GM18517 (cell line): Measurements from ENCODE around the gene MBTPS2.
"Not testable (repeated sequence)": the region's sequence is repeated elsewhere in the genome, so short reads cannot be mapped to it uniquely, and the experiment has no call there.

Experiments
- ATAC-seq: cut with Tn5 transposase; IDR thresholded peaks from one replicate; pipeline ENCODE4 v1.9.1; 2021; ENCODE audit warnings: mild to moderate bottlenecking, moderate library complexity; ENCODE audit not compliant: unreplicated experiment

MBTPS2 gene

DNA sequence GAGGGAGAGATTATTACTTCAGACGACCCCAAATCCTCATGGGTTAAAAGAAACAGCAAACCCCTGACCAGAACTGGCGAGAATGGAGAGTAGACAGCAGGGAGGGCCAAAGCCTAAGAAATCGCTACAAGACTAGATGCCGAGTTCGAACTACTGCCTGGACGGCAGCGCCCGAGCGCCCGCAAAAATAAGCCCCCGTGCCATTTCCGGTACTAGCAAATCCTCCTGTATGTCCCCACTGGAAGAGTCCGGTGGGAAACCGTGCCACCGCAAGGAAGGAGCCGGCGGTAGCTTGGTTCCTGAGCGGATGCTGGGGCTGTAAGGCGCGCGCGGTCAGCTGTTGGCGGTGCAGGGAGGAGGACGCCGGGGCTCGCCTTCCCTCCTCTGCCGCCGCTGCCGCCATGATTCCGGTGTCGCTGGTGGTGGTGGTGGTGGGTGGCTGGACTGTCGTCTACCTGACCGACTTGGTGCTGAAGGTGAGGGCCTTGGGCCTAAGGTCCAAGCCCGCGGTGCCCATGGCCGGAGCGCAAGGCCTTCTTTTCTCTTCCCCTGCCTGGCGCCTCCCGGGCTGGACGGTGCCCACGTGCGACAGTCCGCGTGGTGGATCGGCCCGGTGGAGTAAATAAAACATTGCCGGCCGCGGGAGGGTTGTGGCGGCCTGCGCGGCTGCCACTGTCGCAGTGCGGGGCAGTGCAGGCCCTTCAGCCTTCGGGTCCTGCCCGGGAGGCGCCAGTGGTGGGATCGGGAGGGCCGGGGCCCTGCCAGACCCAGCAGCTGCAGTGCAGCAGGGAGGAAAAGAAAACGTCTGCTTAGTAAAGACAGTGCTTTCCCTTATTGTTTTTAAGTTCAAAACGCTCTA lies at the start of gene MBTPS2:
Gene MBTPS2, plus strand, starts transcription at position 284 of the 859 bp plus-strand sequence. Its CDS starts 118 bp downstream, at position 402.
- ATAC-seq = peak; percentile 78

DNA sequence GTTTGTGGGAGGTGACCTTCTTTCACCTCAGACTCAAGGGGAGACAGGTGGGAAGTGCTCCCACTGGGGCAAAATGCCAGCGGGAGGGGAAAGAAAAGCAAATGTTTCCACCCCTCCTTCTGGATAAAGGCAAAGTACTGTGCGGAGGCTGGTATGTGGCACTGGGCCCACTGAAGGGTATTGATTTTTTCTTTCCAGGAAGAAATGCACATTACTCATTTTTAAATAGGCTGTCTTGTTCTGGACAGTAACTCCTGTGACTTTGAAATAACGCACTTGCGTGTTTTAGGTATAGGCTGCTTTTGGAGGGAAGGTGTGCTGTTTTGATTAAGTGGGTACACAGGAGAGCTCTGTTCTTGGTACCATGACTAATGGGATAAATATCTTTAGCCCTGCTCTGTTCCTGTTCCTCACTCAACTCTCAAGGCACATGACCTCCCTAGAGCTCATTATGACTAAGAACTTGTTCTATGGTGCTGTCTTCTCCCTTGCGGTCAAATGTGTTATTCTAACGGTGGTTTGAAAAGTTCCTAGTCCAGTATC lies 40.7 kb upstream of the MBTPS2 start:
- peak; percentile 84 for ATAC-seq

DNA sequence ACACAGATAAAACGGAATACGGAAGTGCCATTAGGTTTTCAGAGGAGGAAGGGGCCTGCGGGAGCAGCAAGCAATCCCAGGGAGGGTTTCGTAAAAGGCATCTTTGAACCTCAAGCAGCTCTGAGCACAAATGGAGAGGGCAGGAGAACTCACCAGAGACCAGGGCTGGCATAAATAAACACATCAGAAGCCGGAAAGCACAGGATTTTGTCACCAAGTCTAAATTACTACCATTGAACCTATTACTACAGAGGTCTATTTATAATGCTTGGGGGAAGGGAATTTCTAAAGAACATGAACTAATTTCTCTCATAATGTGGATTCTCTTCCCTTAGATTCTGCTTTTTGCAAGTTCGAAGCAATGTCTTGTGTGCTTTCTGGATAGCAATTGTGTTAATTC lies 39.6 kb upstream of the MBTPS2 start:
- ATAC-seq = no peak

DNA sequence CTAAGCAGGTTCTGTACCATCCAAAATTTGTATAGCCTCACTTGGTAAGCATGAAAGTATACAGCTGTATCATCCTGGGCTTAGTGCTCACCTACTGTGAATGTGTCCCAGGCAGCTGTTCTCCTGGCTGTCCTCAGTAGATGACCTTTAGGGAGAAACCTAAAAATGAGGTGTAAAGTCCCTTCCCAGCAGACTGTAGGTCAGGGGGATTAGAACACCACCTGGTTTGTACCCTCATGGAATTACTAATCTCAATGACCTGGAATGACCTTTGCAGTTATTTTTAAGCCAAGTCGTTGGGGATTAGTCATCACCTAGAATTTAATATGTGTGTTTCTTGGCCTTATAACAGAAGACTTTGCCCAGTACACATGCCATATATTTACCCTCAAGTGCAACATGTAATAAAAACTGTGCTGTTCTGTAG lies 39.1 kb upstream of the MBTPS2 start:
- no peak for ATAC-seq

DNA sequence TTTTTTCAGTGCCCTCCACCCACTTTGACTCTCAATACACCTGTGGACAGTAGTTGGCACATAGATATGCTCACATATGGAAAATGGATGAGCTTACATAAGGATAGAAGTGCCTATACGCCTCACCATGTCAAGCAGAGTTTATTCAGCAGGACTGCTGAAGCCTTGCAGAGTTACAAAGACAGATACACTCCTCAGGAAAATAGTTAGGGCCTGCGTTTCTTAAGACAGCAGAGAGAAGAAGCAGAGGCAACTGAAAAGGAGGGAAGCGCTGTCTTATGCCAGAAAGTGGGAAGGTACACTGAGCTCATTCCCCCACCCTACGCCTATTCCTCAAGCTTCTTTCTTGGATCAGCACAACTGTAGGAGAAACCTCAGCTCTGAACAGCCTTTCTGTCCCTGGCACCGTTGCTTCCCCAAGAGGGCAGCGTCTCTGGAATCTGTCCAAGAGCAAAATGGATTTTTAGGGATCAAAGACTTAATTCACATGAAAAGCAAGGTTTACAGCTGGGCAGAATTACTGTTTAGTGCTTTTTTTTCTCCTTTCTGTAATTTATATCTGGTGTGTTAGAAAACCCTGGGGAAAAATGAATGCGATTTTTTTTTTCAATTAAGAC lies 37.3 kb upstream of the MBTPS2 start:
- no peak for ATAC-seq

DNA sequence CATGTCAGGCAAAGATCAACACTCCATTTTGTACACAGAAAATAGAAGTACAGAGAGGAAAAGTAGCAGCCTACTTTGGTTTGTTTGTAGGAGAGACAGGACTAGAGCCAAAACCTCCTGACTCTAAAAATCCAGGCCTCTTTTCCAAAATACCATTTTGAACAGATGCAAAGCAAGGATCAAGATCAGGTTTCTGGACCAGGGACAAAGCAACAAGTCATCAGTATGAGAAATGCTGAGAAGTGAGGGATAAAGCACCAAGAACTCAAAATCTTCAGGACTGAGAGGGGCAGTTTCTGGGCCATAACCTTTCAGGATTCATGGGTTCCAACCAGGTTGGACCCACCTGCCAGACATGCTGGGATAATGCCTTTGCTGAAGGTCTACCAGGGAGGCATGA lies 36.6 kb upstream of the MBTPS2 start:
- no peak for ATAC-seq

DNA sequence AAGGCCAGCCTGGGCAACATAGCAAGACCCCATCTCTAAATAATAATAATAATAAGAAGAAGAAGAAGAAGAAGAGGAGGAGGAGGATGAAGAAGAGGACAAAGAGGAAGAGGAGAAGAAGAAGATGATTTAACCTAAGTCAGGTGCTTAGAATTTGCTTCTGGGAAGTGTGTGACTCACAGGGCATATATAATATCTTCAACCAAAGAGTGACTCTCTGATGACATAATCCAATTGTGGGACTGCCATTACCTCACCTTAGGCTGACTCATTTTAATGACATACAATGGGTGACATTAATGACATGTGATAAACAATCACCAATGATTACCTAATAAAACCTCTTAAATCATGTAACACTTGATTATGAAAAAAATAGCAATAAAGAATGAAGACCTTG lies 32.7 kb upstream of the MBTPS2 start:
- ATAC-seq = no peak

DNA sequence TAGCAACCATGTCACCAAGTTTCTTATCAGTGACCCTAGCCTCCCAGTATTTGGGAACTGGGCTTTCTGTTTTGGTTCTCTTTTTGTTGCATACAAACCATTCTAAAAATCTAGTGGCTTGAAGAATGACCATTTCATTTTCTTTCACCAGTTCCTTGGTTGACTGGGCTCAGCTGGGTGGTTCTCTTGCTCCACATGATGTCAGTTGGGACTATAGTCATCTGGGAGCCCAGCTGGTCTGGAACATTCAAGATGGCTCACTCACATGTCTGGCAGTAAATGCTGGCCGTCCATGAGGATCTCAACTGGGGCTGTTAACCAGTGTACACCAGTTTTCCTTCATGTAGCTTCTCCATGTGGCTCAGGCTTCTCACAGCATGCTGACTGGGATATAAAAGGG lies 27.6 kb upstream of the MBTPS2 start:
- no peak for ATAC-seq

DNA sequence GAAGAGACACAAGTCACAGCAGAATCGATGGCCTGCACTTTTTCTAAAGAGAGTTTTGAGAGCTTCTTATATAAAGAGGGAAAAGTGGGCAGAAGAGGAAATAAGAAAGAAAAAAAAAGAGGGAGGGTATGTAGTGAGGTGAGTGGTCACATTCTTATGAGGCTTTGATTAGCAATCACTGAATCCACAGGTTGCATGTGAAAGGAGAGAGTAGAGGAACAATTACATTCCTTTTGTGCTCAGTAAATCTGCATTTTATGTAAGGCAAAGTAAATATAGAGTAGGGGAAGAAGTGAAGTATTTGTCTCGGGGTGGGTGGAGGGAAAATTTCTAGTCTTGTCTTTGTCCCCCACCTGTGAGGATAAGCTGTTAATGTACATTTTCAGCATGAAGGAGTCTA lies 26.8 kb upstream of the MBTPS2 start:
- no peak for ATAC-seq

DNA sequence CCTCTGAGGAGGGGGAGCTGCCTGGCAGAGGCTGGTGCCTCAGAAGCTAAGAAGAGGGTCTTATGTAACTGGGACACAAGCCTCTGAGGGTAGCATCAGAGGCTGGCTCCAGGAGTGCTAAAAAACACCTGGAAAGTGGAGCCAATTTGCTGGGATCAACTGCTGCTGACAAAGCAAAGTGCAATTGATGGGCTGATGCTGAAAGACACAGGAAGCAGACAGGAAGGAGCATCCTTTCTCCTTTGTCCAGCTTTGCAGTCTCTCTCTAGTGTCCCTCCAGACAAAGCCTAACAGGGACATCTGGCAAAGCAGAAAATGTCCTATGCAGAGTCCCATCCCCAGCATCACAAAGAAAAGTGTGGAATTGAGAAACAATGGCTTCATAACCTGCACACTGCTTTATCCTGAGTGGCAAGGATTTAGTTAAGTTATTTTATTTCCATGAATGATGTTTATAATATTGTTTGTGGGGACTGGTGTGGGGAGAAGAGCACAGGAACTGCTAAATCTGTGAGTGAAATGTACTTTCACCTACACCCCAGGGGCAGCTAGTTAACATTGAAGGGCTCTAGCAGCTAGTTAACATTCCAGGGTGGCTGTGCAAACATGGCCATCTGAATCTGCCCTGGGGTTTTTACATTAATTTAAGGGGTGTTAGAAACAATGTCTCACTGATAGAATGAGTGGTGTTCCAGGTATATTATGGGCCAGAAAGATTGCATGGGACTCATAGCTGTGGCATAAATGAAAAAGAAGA lies 25.6 kb upstream of the MBTPS2 start:
- no peak for ATAC-seq

DNA sequence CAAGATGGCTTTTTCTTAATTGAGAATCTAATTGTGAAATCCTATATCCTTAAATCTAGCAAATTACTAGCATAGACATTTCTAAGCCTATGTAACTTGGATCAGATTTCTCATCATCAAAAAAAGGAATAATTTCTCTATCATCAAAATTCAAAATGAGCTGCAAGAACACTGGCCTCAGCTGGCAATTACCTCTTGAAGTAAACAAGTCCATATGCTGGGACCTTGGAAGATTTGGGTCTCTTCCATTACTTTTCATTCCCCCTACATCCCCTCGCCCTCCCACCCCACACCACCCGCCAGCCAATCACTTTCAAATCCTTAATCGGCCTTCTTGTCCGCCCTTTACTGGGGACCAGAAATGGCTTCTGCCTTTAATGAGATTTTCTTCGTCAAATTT lies 23.3 kb upstream of the MBTPS2 start:
- ATAC-seq = no peak

DNA sequence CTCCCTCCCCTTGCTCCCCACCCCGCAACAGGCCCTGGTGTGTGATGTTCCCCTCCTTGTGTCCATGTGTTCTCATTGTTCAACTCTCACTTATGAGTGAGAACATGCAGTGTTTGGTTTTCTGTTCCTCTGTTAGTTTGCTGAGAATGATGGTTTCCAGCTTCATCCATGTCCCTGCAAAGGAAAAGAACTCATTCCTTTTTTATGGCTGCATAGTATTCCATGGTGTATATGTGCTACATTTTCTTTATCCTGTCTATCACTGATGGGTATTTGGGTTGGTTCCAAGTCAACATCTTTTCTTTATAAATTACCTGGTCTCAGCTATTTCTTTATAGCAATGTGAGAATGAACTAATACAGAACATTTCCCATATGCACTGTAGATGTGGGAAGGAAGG lies 19.2 kb upstream of the MBTPS2 start:
- not testable (repeated sequence) for ATAC-seq

DNA sequence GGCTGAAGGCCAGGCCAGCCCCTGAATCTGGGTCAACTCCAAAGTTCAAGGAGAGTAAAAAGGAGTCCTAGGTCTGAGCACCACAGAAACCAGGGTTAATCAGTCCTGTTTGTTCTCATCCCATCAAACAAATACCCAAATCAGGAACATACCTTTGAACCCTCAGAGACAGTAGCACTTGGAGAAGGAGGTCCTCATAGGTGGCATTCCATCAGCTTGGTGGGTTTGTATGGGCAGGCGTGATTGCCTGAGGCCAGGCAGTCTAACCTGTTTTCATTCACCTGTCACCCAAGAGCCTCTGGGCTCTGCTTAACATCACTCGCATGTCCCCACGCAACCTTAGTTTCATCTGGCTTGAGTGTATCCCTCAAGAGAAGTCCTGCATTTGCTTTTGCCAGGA lies 17.5 kb upstream of the MBTPS2 start:
- ATAC-seq = no peak

DNA sequence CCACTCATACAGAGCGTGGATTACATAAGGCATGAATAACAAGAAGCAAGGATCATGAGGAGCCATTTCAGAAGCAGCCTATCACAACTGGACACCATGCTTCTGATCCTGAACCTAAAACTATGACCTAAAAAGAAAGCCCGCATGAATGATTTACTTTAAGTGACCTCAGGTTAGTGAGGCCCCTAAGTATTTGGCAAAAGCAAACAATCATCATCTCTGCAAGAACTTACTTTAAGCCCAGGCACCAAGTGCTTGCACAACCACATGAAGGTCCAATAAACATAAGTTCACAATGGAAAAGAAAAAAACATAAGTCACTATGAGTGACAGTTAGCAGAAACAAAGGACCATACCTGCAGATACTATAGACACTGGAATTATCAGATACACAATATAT lies 7.9 kb upstream of the MBTPS2 start:
- no peak for ATAC-seq

DNA sequence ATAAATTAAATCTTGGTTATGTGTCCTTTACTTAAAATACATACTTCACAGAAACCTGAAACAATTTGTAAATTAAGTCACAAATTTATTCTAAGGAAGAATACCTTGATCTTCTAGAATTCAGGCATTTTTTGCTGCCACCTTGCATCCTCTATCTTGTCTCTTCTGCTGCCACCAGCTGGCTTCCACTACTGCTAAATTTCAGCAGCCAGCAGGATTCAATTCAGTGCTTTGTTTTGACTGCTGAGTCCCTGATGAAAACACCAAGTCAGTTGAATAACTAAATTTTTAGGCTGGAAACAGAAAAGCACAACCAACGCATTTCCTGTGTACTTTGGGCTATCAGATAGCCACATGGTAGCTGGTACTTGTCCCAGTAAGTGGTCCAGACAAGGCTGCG lies 2.4 kb upstream of the MBTPS2 start:
- no peak for ATAC-seq

DNA sequence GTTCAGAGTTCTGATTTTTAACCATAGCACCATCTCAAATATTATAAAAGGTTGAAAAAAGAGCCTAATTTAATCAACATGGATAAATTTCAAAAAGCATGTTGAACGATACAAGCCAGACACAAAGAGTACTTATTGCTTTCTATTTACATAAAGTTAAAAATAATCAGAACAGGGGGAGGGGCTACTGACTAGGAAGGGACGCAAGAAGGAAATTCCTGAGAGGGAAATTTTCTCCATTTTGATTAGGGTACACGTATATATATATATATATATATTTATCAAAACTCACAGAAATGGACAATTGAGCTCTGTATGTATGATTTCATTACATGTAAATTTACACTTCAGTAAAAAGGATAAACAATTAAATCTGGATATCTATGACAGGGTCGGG lies 482 bp upstream of the MBTPS2 start:
- ATAC-seq = no peak

DNA sequence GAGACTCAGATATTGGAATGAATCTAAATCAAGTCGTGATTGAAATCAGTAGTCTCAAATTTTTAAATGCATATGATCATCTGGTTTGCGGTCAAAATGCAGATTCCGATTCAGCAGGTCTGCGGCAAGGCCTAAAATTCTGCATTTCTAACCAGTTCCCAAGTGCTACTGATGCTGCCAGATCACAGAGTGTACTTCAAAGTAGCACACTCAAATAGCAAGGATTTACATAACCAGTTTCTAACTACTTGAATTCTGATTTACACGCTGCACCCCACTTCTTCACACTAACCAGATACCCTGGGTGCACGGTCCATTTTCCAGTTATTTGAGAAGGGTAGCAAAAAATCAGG lies 752 bp downstream of the MBTPS2 start:
- peak; percentile 22 for ATAC-seq

DNA sequence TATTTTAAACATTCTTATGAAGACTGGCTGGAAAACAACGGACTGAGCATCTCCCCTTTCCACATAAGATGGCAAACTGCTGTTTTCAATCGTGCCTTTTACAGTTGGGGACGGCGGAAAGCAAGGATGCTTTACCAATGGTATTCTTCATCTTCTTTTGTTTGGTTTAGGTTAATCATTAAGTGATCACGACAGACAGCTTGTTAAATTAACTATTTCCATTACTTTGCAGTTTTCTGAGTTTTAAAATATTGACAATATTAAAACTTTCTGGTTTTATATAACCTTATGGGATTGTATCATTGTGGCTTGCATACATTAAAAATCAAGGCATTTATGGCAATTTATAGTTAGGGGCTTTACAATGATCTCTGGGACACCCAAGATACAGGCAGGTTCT lies 3.8 kb downstream of the MBTPS2 start:
- no peak for ATAC-seq

DNA sequence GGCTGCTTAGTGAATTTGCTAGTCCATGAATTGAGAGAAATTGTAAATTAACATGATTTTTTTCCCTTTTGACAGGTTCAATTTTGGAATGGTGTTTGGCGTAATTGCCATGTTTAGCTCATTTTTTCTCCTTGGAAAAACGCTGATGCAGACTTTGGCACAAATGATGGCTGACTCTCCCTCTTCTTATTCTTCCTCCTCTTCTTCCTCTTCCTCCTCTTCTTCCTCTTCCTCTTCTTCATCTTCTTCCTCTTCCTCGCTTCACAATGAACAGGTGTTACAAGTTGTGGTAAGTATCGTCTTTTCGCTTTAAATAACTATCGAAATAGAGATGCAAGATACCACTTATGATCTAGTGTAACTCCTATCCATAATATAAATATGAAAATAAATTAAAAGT lies 5.7 kb downstream of the MBTPS2 start:
- ATAC-seq = no peak

DNA sequence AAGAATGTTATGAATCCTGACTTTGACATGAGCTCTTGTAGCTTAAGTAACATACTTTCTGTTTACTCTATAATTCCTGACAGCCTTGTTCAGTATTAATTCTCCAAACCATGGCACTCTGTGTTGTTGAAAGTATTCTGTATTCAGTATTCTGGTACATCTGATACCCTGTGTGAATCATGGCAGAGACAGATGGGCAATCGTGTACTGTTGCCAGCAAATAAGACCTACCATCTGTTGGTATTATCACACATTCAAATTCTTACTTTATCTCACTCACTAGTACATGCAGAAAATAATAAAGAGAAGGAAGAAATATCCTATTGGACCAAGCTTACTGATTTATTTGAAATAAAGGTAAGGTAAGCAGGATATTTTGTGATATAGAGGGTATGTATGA lies 7.9 kb downstream of the MBTPS2 start:
- ATAC-seq = no peak

DNA sequence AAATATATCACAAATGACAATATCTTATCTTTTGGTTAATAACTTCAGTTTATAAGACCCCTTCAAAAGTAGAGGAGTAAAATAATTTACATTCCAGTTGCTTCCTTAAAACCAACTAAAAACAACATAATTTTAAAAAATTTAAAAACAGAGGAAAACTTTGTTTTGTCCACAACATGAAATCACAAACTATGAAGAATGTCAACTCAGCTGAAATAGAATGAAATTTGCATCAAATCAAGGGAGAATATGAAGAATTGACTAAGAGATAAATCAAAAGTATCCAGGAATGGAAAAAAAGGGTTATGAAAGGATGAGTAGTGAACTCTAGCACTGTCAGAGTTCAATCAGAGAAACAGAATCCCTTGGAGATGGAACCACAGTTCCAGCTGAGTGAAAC lies 14.2 kb downstream of the MBTPS2 start:
- no peak for ATAC-seq
